NT2/D1 (cell line): ENCODE results near the gene GSTM3.

Experiments
- SUZ12 ChIP-seq: IDR thresholded peaks from 2 replicates; pipeline ENCODE4 v1.6.1; 2011; ENCODE audit not compliant: insufficient read length, insufficient read depth; ENCODE audit errors: extremely low read depth
- YY1 ChIP-seq: IDR thresholded peaks from 2 replicates; pipeline ENCODE4 v1.6.1; 2011; ENCODE audit not compliant: insufficient read length, insufficient read depth
- ZNF274 ChIP-seq: IDR thresholded peaks from 2 replicates; pipeline ENCODE4 v1.6.1; 2011; ENCODE audit warnings: mild to moderate bottlenecking, low read depth, low read length

DNA sequence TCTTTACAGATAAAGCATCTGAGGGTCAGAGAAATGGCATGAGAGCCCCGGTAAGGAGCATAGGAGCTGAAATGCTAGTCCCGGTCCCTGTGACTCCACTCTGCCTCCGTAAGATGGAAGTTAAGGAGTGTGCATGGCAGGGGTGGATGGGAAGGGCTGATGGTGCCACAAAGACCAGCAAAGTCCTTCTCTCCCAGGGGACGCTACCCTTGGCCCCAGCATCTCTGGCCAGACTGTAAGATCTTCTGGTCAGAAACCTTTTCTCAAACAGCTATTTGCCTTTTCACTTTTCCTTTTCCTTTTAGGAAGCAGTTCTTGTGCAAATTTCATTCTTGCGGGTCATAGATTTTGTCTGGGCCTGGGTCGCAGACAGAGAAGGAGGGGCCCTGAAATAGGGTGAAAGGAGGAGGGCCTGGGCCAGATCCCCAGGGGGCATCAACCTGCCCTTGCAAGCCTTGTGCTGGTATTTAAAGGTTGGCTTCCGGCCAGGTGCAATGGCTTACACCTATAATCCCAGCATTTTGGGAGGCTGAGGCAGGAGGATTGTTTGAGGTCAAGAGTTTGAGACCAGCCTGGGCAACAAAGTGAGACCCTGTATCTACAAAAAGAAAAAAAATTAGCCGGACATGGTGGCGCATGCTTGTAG is 37.3 kb upstream of the GSTM3 start:
- TF ChIP-seq SUZ12 (no peak), YY1 (no peak), ZNF274 (no peak)
